Measurements from ENCODE around the gene MMP10.

- TF ChIP-seq CTCF (IDR thresholded peaks at IDR 0.05; ENCODE audit: low read depth, low read length, missing input control) (no peak), REST (IDR thresholded peaks at IDR 0.05) (no peak), HNF4A (conservative IDR thresholded peaks at IDR 0.05) (no peak), SP1 (IDR thresholded peaks at IDR 0.05) (no peak), TAF1 (conservative IDR thresholded peaks at IDR 0.05) (no peak), YY1 (IDR thresholded peaks at IDR 0.05) (no peak), ATF3 (IDR thresholded peaks at IDR 0.05) (no peak), HNF4G (IDR thresholded peaks at IDR 0.05) (no peak), MAX (IDR thresholded peaks at IDR 0.05) (no peak), RAD21 (IDR thresholded peaks at IDR 0.05) (no peak), JUND (IDR thresholded peaks at IDR 0.05) (no peak)
These were observed 2.6 kb upstream of the MMP10 start for GRCh38 chr11:102783016-102783415.

All from liver (tissue), 3 donors.